Measurements from ENCODE around the gene OTOL1.
"Not testable (repeated sequence)": the region's sequence is repeated elsewhere in the genome, so short reads cannot be mapped to it uniquely, and the experiment has no call there.

Gene OTOL1

DNA sequence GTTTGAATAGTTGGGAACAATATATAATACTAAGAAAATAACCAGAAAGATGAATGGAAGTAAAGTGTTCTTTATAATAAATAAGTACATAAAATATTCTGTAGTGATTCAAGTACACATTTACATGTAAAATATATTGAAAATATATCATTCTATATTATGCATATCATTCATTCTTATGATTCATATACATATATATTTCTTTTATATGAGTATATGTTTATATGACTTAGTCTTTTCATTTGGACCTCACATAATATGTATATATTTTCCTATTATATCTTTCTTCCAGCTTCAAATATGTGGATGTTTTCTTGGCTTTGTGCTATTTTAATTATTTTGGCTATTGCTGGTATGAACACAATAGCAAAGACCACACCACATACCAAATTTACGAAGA, at the start of gene OTOL1:
Gene OTOL1, plus strand, starts transcription at position 301 of the 400 bp plus-strand sequence. Its CDS starts 0 bp downstream, at position 301.
- no peak for DNase-seq (ENCODE audit: low read depth in 2 of 3, low spot score in 1 of 3)

DNA sequence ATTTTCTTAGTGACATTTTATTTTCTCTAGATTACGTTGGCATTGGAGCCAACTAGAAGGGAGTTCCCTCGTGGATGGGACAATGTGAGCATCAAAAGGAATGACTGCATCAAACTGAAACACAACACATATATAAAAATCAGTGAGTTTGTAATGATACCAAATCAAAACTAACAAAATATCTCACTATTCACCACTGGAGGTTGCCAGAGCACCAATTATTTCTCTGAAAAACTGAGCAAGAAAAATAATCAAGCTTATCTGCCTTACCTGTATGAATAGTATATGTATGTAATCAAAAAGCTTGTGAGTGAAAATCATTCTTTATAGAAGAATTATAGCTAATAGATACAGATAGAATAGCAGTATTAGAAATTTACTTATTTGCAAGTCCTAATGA, 46.8 kb upstream of the OTOL1 start:
- no peak for DNase-seq (ENCODE audit: low read depth in 2 of 3, low spot score in 1 of 3)

DNA sequence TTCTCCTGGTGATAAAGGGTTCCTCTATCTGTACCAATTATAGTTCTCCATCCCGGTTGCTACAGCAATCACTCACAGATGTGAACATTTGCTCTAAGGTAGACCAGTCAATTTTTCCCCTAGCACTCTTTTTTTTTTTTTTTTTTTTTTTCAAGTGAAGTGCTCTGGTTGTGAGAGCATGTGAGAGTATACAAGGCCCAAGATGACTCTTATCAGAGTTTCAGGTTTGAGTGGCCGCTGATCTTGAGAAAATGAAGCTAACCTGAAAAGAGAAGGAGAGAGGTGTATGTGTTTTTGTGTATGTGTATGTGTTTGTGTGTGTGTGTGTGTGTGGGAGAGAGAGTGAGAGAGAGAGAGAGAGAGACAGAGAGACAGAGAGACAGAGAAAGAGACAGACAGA, 44.4 kb upstream of the OTOL1 start:
- no peak for DNase-seq (ENCODE audit: low read depth in 2 of 3, low spot score in 1 of 3)

DNA sequence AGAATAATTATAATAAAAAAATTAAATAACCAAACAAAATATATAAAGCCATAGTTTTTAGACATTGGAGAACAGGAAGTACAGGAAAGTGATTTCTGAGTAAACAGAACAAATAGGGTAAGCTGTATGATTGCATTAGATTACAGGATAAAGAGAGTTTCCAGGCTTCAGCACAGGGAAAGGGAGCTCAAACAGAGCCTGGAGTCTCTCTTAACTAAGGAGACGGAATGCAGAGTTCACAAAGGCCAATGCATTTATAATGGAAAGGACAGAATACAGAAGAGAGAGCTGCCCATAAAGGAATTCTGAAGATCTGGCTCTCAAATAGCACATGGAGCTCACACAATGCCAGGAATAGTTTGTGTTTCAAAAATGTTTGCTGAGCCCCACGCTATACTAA, 42.0 kb upstream of the OTOL1 start:
- DNase-seq (ENCODE audit: low read depth in 2 of 3, low spot score in 1 of 3) = no peak

DNA sequence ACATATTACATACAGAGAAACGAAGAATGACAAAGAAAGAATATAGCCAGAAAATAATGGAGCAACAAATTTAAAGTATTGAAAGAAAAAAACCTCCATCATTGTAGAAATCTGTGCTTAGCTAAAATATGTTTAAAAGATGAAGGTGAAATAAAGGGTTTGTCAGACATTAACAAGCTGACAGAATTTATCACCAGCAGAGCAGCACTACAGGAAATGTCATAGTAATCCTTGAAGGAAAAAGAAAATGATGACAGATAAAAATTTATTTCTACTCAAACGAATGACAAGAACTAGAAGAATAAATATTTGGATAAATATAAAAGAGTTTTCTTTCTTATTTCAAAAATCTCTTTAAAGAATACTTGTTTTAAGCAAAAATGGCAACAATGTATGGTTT, 40.6 kb upstream of the OTOL1 start:
- DNase-seq (ENCODE audit: low read depth in 2 of 3, low spot score in 1 of 3) = no peak

DNA sequence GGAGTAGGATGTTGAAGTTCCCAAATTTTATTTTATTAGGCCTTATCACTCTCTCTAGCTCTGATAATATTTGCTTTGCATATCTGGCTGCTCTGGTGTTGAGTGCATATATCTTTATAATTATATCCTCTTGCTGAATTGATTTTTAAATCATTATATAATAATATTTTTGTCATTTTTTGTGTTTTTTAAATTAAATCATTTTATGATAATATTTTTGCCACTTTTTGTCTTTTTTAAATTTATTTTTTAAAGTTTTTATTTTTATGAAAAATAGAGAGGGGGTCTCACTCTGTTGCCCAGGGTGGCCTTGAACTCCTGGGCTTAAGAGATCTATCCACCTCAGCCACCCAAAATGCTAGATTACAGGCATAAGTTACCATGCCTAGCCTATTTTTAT, 34.5 kb upstream of the OTOL1 start:
- no peak for DNase-seq (ENCODE audit: low read depth in 2 of 3, low spot score in 1 of 3)

DNA sequence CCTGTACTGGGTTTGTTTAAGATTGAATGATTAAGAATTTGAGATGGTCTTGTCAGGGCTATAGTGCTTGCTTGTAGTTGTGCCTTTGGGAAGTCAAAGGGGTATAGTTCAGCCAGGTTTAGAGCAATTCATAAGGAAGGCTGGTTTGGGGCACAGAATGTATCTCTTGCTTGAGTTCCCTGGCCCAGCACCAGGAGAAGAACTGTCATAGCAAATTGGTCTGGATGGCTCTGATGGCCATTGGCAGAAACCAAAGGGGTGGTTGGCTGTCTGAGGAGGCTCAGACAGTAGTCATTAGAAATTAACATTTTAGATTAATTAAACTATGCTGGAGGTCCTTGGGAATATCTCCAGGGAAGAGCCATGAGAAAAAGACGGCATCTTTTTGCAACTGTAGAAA, 25.4 kb upstream of the OTOL1 start:
- no peak for DNase-seq (ENCODE audit: low read depth in 2 of 3, low spot score in 1 of 3)

DNA sequence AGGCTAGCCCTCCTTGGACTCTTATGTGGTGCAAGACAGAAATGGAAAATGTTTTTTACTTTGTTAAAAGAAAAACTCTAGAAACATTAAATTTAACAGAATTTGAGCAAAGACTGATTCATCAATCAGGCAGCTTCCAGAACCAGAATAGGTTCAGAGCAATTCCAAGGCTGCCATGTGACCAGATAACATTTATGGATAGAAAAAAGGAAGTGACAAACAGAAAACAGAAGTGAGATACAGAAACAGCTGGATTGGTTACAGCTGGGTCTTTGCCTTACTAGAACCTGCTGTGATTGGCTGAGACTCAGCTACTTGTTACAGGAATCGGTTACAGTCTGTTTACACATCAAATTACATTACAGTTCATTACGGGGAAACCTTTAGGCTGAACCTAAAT, 22.5 kb upstream of the OTOL1 start:
- DNase-seq (ENCODE audit: low read depth in 2 of 3, low spot score in 1 of 3) = no peak

DNA sequence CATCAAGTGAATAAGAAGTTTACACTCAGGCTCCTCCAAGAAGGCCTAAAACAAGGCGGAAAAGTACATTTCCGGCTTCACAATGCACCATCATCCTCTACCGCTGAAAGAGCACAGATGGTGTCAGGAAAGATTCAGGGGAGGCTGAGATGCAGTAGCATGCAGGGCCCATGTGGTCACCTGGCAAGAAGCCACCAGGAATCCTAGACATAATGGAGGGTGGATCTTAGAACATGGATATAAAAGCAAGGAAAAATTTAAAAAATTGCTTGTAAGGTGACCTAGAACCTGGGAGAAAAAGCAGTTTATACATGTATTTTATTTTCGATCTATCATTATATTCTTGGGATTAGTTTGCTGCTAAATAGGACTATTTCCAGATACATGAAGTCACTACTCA, 21.9 kb upstream of the OTOL1 start:
- no peak for DNase-seq (ENCODE audit: low read depth in 2 of 3, low spot score in 1 of 3)

DNA sequence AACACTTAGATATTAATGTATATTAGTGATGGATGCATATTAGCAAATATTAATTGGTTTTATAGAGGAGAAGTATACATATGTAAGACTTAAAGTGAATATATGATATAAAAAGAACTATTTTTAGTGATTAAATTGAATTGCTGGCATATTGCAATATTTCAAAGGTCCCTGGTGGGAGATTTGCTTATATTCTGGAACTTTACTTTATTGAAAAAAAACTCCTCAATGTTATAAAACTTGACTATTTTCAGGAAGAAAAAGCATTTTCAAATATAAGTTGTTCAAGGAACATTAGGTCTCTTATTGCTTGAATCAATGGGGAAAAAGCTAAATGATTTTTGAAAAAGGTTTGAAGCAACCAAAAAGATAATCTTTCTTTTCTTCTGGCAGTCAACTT, 21.4 kb upstream of the OTOL1 start:
- no peak for DNase-seq (ENCODE audit: low read depth in 2 of 3, low spot score in 1 of 3)

DNA sequence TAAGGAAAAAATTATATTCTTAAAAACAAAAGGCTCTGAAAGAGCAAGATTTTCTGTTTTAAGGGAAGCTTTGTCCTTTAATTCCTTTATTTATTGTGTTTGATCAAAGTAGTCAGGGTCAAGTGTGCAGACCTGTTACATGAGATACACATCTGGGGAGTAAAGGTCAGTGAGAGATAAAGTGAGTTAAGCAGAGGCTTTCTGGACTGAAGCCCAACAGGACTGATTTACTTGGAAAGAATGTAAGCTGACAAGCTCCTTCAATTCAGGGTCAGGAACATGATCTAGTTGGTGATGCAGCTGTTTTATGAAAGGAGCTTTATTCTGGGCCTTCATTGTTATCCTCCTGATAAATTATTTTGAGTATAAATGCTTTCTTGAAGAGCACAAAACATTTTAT, 20.7 kb upstream of the OTOL1 start:
- no peak for DNase-seq (ENCODE audit: low read depth in 2 of 3, low spot score in 1 of 3)

DNA sequence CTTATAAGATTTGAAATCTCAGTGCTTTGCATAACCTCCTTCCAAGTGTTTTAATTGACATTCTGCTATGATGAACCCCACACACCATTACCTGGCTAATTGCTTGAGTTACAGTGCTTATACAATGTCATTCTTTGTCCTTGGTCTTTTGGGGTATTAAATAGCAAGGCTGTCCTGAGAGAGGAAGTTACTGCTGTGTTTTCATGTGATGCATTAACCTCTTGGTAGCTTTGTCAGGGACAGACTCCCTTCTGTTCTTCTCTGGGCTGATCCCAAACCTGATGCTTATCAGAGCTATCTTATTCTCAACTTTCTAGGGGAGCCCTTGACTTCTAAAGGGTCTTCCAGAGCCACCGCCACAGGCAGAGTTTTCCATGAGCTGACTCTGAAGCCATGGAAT, 12.4 kb upstream of the OTOL1 start:
- DNase-seq (ENCODE audit: low read depth in 2 of 3, low spot score in 1 of 3) = no peak

DNA sequence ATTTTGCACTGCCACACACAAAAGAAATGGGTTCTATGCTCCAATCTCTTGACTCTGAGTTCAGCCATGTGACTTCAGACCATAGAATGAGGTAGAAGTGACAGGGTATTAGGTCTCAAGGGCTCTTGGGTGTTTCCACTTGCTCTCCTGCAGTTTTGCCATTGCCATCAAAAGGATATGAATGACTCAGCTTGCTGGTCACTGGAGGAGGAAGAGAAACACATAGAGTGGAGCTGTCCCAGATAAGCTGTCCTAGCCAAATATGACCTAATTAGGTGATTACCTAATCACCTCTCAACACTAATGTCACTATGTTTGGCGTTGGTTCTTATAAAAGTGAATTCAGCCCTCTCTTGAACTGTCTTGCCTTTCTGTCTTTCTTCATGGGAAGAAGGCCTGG, 8.3 kb upstream of the OTOL1 start:
- DNase-seq (ENCODE audit: low read depth in 2 of 3, low spot score in 1 of 3) = not testable (repeated sequence)

DNA sequence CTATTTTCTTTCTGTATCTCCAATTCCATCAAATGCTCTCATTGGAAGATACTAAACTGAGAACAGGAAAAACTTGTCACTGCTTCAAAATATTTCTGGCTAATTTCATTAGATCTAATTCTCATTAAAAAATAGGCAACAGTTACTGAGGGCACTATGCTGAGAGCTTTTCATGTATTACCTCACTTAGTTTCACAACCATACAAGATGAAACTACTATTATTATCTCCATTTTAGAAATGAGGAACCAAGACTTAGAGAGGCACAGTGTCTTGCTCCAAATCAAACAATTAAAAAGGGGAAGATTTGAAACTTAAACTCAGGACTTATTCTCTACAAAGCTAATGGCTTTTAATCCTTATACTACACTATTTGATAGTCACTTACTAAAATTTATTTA, 7.2 kb upstream of the OTOL1 start:
- no peak for DNase-seq (ENCODE audit: low read depth in 2 of 3, low spot score in 1 of 3)

DNA sequence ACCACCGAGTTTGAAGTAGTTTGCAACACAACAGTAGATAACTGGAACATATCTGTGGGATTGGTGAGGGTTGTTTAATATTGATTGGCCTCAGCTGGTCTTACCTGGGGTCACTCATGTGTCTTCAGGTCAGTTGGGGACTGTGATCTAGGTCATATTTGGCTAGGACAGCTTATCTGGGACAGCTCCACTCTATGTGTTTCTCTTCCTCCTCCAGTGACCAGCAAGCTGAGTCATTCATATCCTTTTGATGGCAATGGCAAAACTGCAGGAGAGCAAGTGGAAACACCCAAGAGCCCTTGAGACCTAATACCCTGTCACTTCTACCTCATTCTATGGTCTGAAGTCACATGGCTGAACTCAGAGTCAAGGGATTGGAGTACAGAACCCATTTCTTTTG, 5.8 kb upstream of the OTOL1 start:
- not testable (repeated sequence) for DNase-seq (ENCODE audit: low read depth in 2 of 3, low spot score in 1 of 3)

DNA sequence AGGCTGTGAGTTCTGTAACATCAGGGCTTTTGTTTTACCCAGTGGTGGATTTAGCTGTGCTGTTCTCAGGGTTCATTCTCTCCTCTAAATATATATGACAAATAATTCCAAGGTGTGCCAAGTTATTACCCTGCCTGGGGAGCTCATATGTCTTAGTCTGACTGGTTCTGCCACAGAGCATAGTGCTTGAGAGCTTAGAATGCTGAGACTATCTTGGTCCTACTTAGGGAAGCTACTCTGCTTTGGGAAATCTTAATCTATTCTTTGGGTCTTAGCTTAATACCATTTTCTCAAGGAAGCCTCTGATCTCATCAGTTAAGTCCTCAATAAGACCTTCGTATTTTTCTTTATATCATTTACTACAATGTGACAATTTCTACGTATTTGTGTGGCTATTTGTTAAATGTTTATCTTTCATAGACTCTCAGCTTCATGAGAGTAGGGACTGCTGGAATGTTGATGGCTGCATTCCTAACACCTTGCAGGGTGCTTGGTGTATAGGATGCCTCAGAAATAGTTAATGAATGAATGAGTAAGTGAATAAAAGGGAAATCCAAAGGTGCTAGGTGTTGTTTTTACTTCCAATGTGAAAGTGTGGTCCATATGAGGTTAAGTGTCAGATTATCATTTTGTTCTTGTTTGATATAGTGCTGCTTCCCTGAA, 1.8 kb downstream of the OTOL1 start:
- no peak for DNase-seq (ENCODE audit: low read depth in 2 of 3, low spot score in 1 of 3)

DNA sequence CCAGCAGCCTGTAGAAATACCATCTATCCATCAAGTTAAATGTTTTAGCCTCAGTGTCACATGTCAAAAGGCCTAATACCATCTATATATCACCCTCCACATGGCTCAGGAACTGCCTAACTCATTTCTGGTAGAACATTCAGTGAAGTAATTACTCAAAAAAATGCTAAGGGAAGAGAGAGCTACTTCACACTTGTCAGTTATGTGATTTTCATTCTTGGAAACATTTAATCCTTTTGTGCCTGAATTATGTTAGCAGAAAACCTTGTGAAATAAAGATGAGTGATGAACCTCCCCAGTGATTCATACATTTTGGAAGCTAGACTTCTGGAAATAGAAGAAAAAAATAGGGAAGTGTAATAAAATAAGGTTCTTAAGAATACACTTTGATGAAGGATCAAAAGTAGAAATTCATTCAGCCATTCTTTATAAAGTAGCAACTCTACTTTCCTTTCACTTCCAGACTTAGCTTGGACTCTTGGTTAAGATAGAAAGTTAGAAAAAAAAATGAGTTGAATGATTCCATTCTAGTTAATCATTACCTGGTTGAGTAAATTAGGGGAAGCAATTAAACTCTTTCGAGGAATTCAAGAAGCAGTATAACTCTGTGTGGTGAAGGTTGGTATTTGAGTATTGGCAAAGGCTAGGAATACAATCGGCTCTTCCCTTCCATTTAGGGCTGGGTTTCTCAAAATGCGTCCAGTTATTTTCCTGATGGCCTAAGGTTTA, 3.6 kb downstream of the OTOL1 start:
- DNase-seq (ENCODE audit: low read depth in 2 of 3, low spot score in 1 of 3) = no peak

DNA sequence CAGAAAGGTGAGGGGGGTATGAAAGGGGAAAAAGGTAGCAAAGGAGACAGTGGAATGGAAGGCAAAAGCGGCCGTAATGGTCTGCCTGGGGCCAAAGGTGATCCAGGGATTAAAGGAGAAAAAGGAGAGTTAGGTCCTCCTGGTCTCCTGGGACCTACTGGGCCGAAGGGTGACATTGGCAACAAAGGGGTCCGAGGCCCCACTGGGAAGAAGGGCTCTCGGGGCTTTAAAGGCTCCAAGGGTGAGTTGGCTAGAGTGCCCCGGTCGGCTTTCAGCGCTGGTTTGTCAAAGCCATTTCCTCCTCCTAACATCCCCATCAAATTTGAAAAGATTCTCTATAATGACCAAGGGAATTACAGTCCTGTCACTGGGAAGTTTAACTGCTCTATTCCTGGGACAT, 6.7 kb downstream of the OTOL1 start:
- DNase-seq (ENCODE audit: low read depth in 2 of 3, low spot score in 1 of 3) = no peak

DNA sequence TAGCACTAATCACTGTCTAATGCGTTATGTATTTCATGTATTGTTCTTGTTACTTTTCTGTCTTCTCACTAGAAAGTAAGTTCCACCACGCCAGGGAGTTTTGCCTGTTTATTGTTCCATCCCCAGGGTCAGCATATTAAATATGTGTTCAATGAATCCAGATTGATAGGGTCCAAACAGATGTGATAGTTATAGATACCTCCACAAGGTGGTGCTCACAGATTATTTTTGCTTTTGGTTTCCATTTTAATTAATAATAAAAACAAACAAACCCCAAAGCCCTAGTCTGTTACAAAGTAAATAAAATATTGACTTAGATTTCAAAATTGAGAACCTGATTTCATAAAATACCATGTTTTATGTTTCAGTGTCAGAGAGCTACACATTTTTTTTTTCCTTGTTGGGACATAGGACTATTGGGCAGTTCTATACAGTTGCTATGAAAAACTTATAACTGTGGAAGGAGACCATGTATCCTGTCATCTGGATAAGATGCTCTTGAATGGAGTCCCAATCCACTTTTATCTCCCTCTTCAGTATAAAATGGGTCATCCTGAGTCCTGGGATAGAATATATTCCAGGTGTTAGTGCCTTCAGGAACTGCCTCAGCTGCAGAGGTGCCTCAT, 12.4 kb downstream of the OTOL1 start:
- peak in 1 of 3 donors; percentile 1 for DNase-seq (ENCODE audit: low read depth in 2 of 3, low spot score in 1 of 3)

DNA sequence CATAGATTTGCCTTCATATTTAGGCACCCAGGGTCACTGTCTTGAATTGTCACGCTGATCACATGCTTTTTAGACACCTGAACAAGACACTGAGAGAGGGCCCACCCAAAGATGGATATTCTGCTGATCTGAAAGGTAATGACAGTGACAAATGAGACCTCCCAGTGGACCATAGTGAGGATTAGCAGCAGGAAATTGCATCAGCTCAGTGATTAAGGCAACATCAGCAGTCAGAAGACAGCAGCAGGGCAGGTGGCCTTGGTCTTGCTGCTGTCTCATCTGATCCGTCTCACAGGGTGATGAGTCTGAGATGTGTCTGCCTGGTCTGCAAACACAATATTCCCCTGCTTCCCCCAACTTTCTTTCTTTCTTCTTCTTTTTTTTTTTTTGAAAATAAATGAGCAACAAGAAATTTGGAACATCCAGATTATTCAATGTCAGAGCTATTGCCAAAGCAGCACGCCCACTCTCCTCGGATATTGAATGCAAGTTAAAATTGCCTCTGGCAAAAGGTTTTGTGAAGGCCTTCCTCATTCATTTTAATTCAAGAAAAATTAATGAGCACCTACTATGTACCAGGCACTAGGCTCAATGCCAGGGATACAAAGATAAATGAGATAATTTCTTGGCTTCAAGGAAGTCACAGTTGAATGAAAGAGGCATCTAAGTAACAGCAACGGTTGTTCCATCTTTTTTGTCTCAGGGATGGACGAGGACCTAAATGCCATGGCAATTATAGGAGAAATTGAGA, 14.1 kb downstream of the OTOL1 start:
- no peak for DNase-seq (ENCODE audit: low read depth in 2 of 3, low spot score in 1 of 3)

DNA sequence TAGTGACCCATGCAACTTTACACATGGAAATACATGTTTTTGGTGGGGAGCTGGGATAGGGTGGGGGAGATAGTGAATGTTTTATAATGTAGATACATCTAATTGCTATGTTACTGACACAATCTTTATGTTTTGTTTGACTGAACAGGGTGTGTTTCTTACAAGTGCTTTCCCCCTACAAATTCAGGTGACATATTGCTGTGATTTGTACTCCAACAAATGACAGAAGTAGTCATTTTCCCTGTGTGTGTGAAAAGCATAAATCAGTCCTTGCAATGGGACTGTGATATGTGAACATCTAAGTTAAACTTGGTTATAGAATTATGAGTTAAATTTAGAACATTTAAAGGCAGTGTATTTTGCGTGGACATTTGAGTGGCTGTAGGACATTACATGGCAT, 27.3 kb downstream of the OTOL1 start:
- DNase-seq (ENCODE audit: low read depth in 2 of 3, low spot score in 1 of 3) = no peak

DNA sequence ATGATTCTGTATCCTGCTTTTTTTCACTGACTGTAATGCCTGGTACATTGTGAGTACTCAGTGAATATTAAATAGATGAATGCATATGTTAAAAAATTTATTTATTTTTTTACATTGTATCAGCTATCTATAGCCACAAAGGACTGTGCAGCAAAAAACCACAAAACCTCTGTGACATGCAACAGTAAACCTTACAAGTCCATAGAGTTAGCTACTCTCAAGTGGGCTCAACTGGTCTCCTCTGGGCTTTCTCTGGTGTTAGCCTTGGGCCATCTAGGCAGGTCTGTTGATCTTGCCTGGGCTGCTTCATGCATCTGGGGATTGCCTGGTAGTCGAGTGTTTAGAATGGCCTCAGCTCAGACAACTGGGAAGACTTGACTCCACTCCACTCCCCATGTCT, 35.3 kb downstream of the OTOL1 start:
- no peak for DNase-seq (ENCODE audit: low read depth in 2 of 3, low spot score in 1 of 3)

Measured in stimulated activated CD4-positive, alpha-beta T cell treated with anti-CD3 and anti-CD28 coated beads, Interleukin-12 subunit alpha, Interleukin-12 subunit beta, amount 100 ng/mL, for 48 hours (primary cell).